T-helper 17 cell (primary cell): ENCODE measurements around the gene SLC25A25. TPM values are rescaled to one million over a fixed set of nuclear protein-coding genes. Genes with fewer than 3 reads are reported as not detected.

Experiments
- ATAC-seq: fragments of 150-1000 bp; cut with Tn5 transposase; 2 replicates; pipeline ENCODE4 v1.10.0; 2021; ENCODE audit warnings: mild to moderate bottlenecking, moderate library complexity
- DNase-seq, 3 donors: peaks; one replicate each; pipeline versions ENCODE4 v3.0.0 to v3.0.0-alpha.2; 2020 to 2021
- H3K9me3 ChIP-seq: one replicate; pipeline ENCODE4 v1.7.0; 2013; ENCODE audit warnings: low read length, mild to moderate bottlenecking; ENCODE audit not compliant: control insufficient read depth, poor library complexity, severe bottlenecking
- H3K27ac Mint-ChIP-seq: one replicate; pipeline ENCODE4 v1.8.0; 2022; ENCODE audit warnings: mild to moderate bottlenecking, moderate library complexity, mixed read lengths
- H3K27me3 Mint-ChIP-seq: one replicate; pipeline ENCODE4 v1.8.0; 2022; ENCODE audit warnings: mixed read lengths
- H3K36me3 Mint-ChIP-seq: one replicate; pipeline ENCODE4 v1.8.0; 2022; ENCODE audit warnings: low read depth, mixed read lengths
- H3K4me1 Mint-ChIP-seq: one replicate; pipeline ENCODE4 v1.8.0; 2022; ENCODE audit warnings: mild to moderate bottlenecking, mixed read lengths
- H3K4me3 Mint-ChIP-seq: one replicate; pipeline ENCODE4 v1.8.0; 2022; ENCODE audit warnings: mild to moderate bottlenecking, moderate library complexity, mixed read lengths
- total RNA-seq, 4 donors: library from RNA in 2 of 4; stranded (reverse) in 2 of 4; gene quantifications; one replicate each; pipeline ENCODE4 v1.2.3 and lab custom pipeline; 2022 to 2026

Gene SLC25A25
- total RNA-seq, 2 donors from 2014 or later, result 16.3 to 20.4 TPM

- Mint-ChIP-seq H3K27ac (no peak overlapping the region), H3K4me3 (no peak overlapping the region), H3K36me3 (no peaks in the 10 kb centered on the region), H3K27me3 (no peaks in the 10 kb centered on the region), H3K4me1 (peaks cover 16% of the 10 kb centered on the region)
- no peak for DNase-seq
- no peaks in the 10 kb centered on the region for H3K9me3 ChIP-seq
- no peak for ATAC-seq
These were observed 10.9 kb upstream of the SLC25A25 start for GRCh38 chr9:128056887-128057723.

DNA sequence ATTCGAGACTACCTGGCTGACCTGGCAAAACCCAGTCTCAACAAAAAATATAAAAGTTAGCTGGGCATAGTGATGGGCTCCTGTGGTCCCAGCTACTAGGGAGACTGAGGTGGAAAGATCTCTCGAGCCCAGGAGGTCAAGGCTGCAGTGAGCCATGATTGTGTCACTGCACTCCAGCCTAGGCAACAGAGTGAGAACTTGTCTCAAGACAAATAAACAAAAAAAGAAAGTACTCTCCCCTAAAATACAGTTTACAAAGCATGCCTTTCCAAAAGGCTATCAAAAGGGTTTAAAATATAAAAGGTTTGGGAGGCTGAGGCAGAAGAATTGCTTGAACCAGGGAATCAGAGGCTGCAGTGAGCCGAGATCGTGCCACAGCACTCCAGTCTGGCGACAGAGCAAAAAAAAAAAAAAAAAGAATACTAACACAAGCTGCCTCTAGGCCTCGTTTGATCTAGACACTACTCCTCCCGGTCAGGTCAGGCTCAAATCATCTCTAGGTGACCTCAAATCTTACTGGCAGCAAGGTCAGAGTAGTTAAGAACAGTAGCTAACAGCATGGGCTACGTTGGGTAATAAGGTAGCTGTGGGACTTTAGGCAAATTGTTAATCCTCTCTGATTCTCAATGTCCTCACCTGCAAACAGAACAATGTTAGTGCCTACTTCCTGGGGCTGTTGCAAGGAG is 10.2 kb upstream of the SLC25A25 start:
- DNase-seq, result no peak
- ATAC-seq, result no peak
- H3K4me3 Mint-ChIP-seq, result no peak overlapping the region
- H3K9me3 ChIP-seq, result no peaks in the 10 kb centered on the region
- H3K4me1 Mint-ChIP-seq, result peaks cover 19% of the 10 kb centered on the region
- H3K36me3 Mint-ChIP-seq, result no peaks in the 10 kb centered on the region
- H3K27me3 Mint-ChIP-seq, result no peaks in the 10 kb centered on the region
- H3K27ac Mint-ChIP-seq, result no peak overlapping the region

DNA sequence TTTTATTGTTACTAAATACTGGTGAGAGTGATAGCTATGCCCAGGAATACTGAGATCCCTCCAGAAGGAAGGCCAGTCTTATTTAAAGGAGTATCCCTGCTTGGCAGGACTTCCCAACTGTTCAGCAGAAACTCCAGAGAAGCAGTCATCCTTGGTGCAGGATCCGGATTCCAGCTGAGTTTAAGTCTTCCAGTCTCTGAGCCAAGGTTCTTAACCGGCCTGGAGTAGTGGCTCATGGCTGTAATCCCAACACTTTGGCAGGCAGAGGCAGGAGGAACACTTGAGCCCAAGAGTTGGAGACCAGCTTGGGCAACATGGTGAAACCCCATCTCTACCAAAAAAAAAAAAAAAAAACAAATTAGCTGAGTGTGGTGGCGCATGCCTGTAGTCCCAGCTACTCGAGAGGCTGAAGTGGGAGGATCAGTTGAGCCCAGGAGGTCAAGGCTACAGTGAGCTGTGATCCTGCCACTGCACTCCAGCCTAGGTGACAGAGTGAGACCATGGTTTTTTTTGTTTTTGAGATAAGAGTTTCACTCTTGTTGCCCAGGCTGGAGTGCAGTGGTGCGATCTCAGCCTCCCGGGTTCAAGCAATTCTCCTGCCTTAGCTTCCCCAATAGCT is 8.6 kb upstream of the SLC25A25 start:
- Mint-ChIP-seq H3K36me3 (no peaks in the 10 kb centered on the region), H3K27ac (peak overlapping the region; percentile 94), H3K4me3 (no peak overlapping the region), H3K27me3 (no peaks in the 10 kb centered on the region), H3K4me1 (peaks cover 16% of the 10 kb centered on the region)
- no peaks in the 10 kb centered on the region for H3K9me3 ChIP-seq
- DNase-seq (no peak), ATAC-seq (no peak)

- Mint-ChIP-seq H3K36me3 (no peaks in the 10 kb centered on the region), H3K27me3 (no peaks in the 10 kb centered on the region), H3K4me3 (peak overlapping the region; percentile 84), H3K4me1 (peaks cover 28% of the 10 kb centered on the region), H3K27ac (peak overlapping the region; percentile 94)
- H3K9me3 ChIP-seq, result no peaks in the 10 kb centered on the region
- ATAC-seq (peak; percentile 64), DNase-seq (no peak)
These were observed 6.6 kb upstream of the SLC25A25 start for GRCh38 chr9:128061275-128061960.

DNA sequence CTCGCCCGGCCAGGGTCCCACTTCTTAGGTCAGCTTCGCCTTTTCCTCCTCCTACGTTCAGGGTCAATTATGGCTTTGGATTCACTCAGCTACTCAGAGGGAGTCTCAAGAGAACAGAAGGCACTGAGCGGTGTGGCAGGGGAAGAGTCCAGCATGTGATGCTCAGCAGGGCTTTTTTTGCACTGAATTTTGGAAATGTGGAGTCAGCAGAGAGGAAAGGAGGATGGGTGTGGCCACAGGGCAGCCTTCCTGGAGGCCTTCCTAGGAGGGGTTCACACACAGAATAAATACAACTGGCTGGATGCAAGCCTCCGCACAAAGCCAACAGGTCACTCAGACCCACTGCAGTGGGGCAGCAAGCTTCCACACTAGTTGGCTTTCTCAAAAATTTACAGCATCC is 5.8 kb upstream of the SLC25A25 start:
- DNase-seq (no peak), ATAC-seq (no peak)
- Mint-ChIP-seq H3K4me3 (peak overlapping the region; percentile 77), H3K4me1 (peaks cover 28% of the 10 kb centered on the region), H3K27me3 (no peaks in the 10 kb centered on the region), H3K27ac (peak overlapping the region; percentile 94), H3K36me3 (no peaks in the 10 kb centered on the region)
- H3K9me3 ChIP-seq, result no peaks in the 10 kb centered on the region

DNA sequence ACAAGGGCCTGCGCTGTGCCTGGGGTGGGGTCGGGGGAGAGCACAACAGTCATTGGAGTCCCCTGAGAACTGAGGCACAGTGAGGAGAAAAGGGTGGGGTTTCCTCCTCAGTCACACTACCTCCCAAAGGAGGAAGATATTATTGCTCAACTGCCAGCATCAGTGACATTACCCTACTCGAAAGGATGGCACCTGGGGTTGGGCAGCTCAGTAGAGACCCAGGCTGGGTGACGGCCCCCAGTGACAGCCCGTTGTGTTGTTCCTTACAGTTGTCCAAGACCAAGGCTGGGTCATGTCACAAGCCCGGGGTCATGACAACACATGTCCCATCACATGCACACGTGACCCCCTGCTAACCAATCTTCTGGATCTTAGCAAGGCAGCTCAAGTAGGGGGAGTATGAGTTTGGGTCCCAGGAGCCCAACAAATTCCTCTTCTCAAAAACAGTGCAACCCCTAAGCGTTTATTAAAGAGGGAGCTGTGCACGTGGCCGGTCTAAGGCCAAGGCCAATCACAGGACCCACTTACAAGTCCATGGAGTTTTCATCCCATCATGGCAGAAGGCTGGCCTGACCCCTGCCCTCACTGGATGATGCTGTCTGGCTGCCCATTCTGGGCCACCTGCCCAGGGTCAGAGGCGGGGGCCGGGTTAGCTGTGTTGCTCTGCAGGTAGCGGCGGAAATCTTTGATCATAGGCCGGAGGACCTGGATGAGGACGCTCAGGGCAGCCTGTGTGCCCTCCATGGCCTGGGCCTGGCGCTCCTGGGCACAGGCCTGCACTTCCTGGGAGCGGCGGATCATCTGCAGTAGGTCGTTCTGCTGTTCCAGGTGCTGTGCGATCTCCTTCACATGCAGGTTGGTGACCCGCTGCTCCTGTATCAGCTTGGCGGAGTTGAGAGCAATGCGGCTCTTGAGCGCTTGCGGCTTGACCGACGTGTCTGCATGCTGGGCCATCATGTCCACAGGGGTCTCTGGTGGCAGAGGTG is 4.9 kb upstream of the SLC25A25 start:
- Mint-ChIP-seq H3K4me1 (peaks cover 28% of the 10 kb centered on the region), H3K27ac (peak overlapping the region; percentile 41), H3K4me3 (peak overlapping the region; percentile 77), H3K27me3 (no peaks in the 10 kb centered on the region), H3K36me3 (no peaks in the 10 kb centered on the region)
- ATAC-seq (no peak), DNase-seq (no peak)
- H3K9me3 ChIP-seq, result no peaks in the 10 kb centered on the region

DNA sequence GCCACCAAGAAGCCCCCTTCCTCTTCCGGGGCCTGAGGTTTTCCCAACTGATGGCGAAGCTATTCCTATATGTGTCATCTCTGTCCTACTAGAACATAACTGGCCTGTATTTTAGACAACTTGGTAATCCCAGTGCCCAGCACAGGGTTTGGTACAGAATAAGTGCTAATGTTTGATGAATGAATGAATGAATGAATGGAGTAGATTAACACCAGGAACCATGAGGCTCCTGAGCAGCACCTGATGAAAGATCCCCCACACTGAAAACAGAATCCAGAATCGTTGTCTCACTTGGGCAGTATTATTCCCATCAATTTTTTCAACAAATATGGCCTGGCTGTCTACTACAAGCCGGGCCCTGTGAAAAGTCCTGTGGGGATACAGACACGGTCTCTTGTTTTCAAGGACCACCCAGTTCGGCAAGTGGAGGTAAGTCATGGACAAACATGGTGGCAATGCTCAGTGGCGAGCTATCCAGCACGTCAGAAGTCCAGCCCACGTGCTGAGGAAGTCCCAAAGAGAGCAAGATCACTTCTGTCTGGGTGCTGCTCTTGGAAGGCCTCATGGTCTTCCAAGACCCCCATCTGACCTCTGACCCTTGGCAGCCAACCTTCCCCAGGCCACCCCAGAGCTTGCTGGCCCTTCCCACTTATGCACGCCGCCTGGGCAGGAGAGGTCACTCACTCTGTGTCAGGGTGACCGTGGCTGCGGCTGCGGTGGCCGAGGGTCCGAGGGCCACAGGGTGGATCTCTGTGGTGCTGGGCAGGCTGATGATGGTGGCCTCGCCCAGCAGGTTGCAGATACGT is 1.9 kb upstream of the SLC25A25 start:
- Mint-ChIP-seq H3K36me3 (no peaks in the 10 kb centered on the region), H3K4me1 (peaks cover 39% of the 10 kb centered on the region), H3K4me3 (peak overlapping the region; percentile 82), H3K27ac (no peak overlapping the region), H3K27me3 (no peaks in the 10 kb centered on the region)
- no peaks in the 10 kb centered on the region for H3K9me3 ChIP-seq
- DNase-seq (no peak), ATAC-seq (no peak)

DNA sequence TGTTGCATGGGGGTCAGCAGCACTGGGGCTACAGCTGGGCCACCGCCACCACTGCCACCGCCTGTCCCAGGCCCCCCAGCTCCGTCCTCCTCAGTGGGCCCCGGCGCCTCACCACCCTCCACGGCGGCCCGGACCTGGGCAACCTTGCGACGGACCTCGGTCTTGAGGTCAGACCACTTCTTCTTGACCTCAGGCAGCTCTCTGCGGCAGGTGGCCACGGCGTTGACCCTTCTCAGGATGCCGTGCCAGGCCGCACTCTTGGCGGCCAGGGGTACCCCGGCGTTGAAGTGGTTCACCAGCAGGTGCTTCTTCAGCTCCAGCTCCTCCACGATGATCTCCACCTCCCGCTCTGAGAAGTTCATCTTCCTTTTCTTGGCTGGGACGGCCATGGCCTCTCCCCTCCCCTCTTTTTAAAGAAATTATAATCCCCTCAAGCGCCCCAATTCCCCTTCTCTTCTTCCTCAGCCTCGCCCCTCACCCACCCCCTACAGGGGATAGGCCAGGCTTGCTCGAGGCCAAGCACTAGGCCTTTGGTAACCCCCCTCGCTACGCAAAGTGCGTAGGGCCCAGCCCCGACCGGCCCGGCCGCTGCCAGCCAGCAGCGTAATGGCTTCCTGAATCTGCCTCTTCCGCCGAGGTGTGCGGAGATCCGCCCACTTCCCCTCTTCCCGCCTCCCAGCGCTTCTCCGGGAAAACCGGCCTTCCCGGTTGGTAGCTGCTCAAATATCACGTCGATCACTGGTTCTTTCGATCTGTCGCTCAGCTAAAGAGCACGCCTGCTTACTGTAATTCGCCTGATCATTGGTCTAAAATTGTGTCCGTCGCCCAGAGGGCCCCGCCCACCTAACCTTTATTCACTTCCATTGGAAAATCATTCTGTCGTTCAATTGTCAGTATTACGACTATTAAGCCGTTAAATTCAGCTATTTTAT is 1.1 kb upstream of the SLC25A25 start, which contains the start of gene NAIF1:
NAIF1 (minus strand) TSS at position 608 of the 932 bp plus-strand sequence; CDS start at position 389, 219 bp downstream.
- DNase-seq, result peak; percentile 87 to 94 (median 93)
- H3K27ac Mint-ChIP-seq, result no peak within 1 kb of the TSS
- H3K36me3 Mint-ChIP-seq, result no peaks in the 10 kb centered on the region
- peak within 1 kb of the TSS; percentile 82 for H3K4me3 Mint-ChIP-seq
- H3K27me3 Mint-ChIP-seq, result no peaks in the 10 kb centered on the region
- ATAC-seq, result peak; percentile 75
- H3K9me3 ChIP-seq, result no peaks in the 10 kb centered on the region
- peaks cover 36% of the 10 kb centered on the region for H3K4me1 Mint-ChIP-seq

DNA sequence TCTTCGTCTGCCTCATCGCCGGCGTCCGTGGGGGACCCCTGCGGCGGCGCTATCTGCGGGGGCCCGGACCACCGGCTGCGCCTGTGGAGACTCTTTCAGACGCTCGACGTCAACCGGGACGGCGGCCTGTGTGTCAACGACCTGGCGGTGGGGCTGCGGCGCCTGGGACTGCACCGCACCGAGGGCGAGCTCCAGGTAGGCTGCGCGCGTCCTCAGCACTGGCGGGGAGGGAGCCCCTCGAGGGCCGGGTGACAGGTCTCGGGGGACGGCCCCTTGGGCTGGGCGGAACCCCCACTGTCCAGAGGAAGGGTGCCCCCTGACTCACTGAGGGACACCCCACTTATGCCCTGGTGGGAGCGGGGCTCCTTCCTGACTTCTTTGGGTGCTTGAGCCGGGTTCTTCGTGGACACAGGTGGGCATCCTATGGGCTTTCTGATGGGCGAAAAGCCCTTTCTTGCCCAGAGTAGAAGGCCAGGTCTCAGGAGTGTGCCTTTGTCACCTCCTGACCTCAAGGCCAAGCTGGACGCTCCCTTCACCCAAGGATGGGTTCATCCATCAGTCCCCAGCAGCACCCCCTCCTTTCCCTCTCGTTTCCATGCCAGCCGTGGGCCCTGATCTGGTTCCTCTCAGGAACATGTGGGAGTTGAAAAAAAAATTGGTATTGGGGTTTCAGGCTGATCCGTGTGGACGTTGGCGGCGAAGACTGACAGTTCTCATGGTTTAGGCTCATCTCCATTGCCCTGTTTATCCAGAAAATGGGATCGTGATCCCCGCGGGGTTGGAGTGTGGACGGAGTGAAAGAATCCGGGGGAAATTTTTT is 564 bp downstream of the SLC25A25 start:
- ATAC-seq, result no peak
- H3K9me3 ChIP-seq, result no peaks in the 10 kb centered on the region
- Mint-ChIP-seq H3K4me1 (peaks cover 41% of the 10 kb centered on the region), H3K27me3 (no peaks in the 10 kb centered on the region), H3K36me3 (peaks cover 2% of the 10 kb centered on the region), H3K4me3 (no peak overlapping the region), H3K27ac (peak overlapping the region; percentile 91)
- DNase-seq, result peak in 1 of 3 donors; percentile 30

DNA sequence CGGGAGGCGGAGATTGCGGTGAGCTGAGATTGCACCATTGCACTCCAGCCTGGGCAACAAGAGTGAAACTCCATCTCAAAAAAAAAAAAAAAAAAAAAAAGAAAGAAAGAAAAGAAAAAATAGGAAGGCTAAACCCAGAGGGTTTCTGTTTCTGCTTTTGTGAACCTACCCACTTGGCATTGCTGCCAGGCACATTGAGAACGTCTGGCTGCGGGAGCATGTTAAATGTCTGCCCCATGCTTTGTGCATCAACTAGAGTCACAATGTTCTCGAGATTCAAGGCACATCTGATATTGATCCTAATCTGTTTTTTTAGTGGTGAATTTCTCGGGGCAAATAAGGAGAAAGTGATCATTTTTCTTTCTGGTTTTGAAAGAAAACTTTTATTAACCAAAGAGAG is 2.8 kb downstream of the SLC25A25 start:
- Mint-ChIP-seq H3K27ac (peak overlapping the region; percentile 97), H3K4me1 (peaks cover 35% of the 10 kb centered on the region), H3K36me3 (peaks cover 2% of the 10 kb centered on the region), H3K27me3 (no peaks in the 10 kb centered on the region), H3K4me3 (no peak overlapping the region)
- ATAC-seq, result no peak
- no peak for DNase-seq
- H3K9me3 ChIP-seq, result no peaks in the 10 kb centered on the region
